Cardiac fibroblast (primary cell): ENCODE results near the gene ZNF454.

ENCODE experiments used
- DNase-seq, 2 donors: peaks; one replicate each; pipeline versions ENCODE4 v3.0.0 to v3.0.0-alpha.2; 2010; ENCODE audit warnings: low read depth in 2 of 2
- H3K4me3 ChIP-seq, 2 donors: replicated peaks in 1 of 2; 1 replicate in 1 of 2; 2 replicates in 1 of 2; pipeline ENCODE4 v1.5.1; 2011; ENCODE audit warnings: low read depth in 2 of 2, low read length in 2 of 2, mild to moderate bottlenecking in 2 of 2, moderate library complexity in 1 of 2
- CTCF ChIP-seq: IDR thresholded peaks from one replicate; pipeline ENCODE4 v1.5.1; 2011; ENCODE audit warnings: low read depth, mild to moderate bottlenecking, low read length, inconsistent platforms

ZNF454 gene

GRCh38 chr5:178993955-178994579, 53.1 kb downstream of the ZNF454 start:
- no peak for DNase-seq
- TF ChIP-seq CTCF = no peak
- H3K4me3 ChIP-seq = no peak overlapping the region

GRCh38 chr5:178994580-178995340, 53.8 kb downstream of the ZNF454 start, which contains the start of gene GRM6:
Gene GRM6 (minus strand): TSS chr5:178995320. CDS start chr5:178994944, 376 bp downstream.
- no peak for TF ChIP-seq CTCF
- H3K4me3 ChIP-seq = no peak within 1 kb of the TSS
- peak in 1 of 2 donors; percentile 22 for DNase-seq

- no peak for TF ChIP-seq CTCF
- DNase-seq = peak in 1 of 2 donors; percentile 25
- H3K4me3 ChIP-seq = no peak overlapping the region
These were observed 54.3 kb downstream of the ZNF454 start for GRCh38 chr5:178995341-178995690.

- no peak overlapping the region for H3K4me3 ChIP-seq
- no peak for DNase-seq
- TF ChIP-seq CTCF = no peak
These were observed 55.2 kb downstream of the ZNF454 start for GRCh38 chr5:178996156-178996555.

GRCh38 chr5:178997191-178997590, 56.2 kb downstream of the ZNF454 start:
- H3K4me3 ChIP-seq = no peak overlapping the region
- no peak for TF ChIP-seq CTCF
- no peak for DNase-seq

GRCh38 chr5:178998441-178998840, 57.4 kb downstream of the ZNF454 start:
- H3K4me3 ChIP-seq = no peak overlapping the region
- TF ChIP-seq CTCF = no peak
- DNase-seq = no peak

GRCh38 chr5:179006564-179006963, 65.6 kb downstream of the ZNF454 start:
- DNase-seq = no peak
- no peak overlapping the region for H3K4me3 ChIP-seq
- no peak for TF ChIP-seq CTCF
